ENCODE results near the gene BCL11B. TPM values are rescaled to one million over a fixed set of nuclear protein-coding genes. Genes with fewer than 3 reads are reported as not detected.
A peak's percentile ranks its signal among the peaks of the same experiment; 100 is the strongest.

BCL11B gene
- total RNA-seq, 2 donors from 2014 or later, result 54.4 to 58.0 TPM

DNA sequence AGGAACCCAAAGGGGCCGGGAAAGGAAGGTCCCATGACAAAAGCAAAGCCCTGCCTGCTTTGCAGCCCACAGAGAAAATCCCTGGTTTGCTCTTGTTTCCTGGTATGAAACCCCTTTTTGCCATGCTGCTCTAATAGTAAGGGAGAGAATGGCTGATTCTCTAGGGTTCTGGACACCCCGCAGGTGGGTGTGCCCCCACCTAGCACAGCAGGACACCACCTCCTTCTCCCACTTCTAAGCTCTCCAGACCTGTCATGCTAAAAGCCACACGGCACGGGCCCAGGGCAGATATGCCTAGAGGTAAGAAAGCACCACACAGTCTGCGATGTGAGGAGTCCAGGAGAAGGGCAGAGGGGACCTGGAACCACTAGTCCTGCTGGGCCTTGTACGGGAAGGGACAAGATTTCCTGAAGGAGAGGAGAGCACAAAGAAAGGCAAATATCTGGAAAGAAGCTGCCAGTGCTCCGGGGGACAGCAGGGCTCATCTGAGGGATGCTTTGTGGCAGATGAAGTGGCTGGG is 113.3 kb downstream of the BCL11B start:
- H3K9me3 Mint-ChIP-seq, result peaks cover 5 to 6% of the 10 kb centered on the region in 2 donors
- ATAC-seq (replicated peaks in 1 of 2), result peak; percentile 13 to 23
- peaks cover 13% of the 10 kb centered on the region for H3K4me1 Mint-ChIP-seq (ENCODE audit: low read depth)
- H3K36me3 Mint-ChIP-seq (ENCODE audit: insufficient read depth in 2 of 2), result peaks cover 8 to 9% of the 10 kb centered on the region in 2 donors
- no peaks in the 10 kb centered on the region for H3K27me3 Mint-ChIP-seq (ENCODE audit: low read depth)
- DNase-seq, result no peak
- no peak overlapping the region for H3K4me3 Mint-ChIP-seq
- H3K27ac Mint-ChIP-seq, result no peak overlapping the region

- no peaks in the 10 kb centered on the region for H3K27me3 Mint-ChIP-seq (ENCODE audit: low read depth)
- DNase-seq (no peak), ATAC-seq (replicated peaks in 1 of 2) (no peak)
- no peak overlapping the region for H3K4me3 Mint-ChIP-seq
- peaks cover under 1 to 2% of the 10 kb centered on the region in 2 donors for H3K9me3 Mint-ChIP-seq
- peaks cover 7% of the 10 kb centered on the region for H3K4me1 Mint-ChIP-seq (ENCODE audit: low read depth)
- peaks cover 4% of the 10 kb centered on the region in 2 donors for H3K36me3 Mint-ChIP-seq (ENCODE audit: insufficient read depth in 2 of 2)
- H3K27ac Mint-ChIP-seq, result no peak overlapping the region
Measured at GRCh38 chr14:99158150-99158549, 113.8 kb downstream of the BCL11B start.

- Mint-ChIP-seq H3K27ac (no peak overlapping the region), H3K4me1 (ENCODE audit: low read depth) (peaks cover 7% of the 10 kb centered on the region), H3K36me3 (ENCODE audit: insufficient read depth in 2 of 2) (peaks cover 4% of the 10 kb centered on the region in 2 donors), H3K27me3 (ENCODE audit: low read depth) (no peaks in the 10 kb centered on the region), H3K4me3 (no peak overlapping the region), H3K9me3 (peaks cover 0 to 2% of the 10 kb centered on the region in 2 donors)
- DNase-seq (no peak), ATAC-seq (replicated peaks in 1 of 2) (no peak)
Measured at GRCh38 chr14:99157676-99158075, 114.3 kb downstream of the BCL11B start.

- peaks cover 0 to 2% of the 10 kb centered on the region in 2 donors for H3K9me3 Mint-ChIP-seq
- DNase-seq (no peak), ATAC-seq (replicated peaks in 1 of 2) (peak in 1 of 2 donors; percentile 10)
- H3K27me3 Mint-ChIP-seq (ENCODE audit: low read depth), result no peaks in the 10 kb centered on the region
- peaks cover 7% of the 10 kb centered on the region for H3K4me1 Mint-ChIP-seq (ENCODE audit: low read depth)
- peaks cover 4% of the 10 kb centered on the region in 2 donors for H3K36me3 Mint-ChIP-seq (ENCODE audit: insufficient read depth in 2 of 2)
- H3K4me3 Mint-ChIP-seq, result no peak overlapping the region
- H3K27ac Mint-ChIP-seq, result no peak overlapping the region
Measured at GRCh38 chr14:99157246-99157645, 114.8 kb downstream of the BCL11B start.

DNA sequence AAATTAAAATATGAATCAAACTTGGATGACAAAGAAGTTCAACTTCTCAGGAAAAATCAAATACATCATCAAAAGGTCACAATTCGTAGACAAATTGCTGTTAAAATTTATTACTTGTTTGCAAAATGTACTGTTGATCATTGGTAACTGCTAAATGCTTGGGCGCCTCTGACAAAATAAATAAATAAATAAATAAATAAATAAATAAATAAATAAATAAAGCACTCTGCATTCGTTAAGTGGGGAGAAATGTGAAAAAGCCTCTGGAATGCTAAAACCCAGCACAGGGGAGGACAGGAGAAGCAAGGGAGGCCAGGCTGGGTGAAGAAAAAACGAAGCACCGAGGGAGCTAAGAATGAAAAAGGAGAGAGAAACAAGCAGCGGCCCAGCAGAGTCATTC is 115.2 kb downstream of the BCL11B start:
- no peaks in the 10 kb centered on the region for H3K27me3 Mint-ChIP-seq (ENCODE audit: low read depth)
- peaks cover 0 to 2% of the 10 kb centered on the region in 2 donors for H3K9me3 Mint-ChIP-seq
- H3K27ac Mint-ChIP-seq, result no peak overlapping the region
- DNase-seq (no peak), ATAC-seq (replicated peaks in 1 of 2) (no peak)
- H3K4me1 Mint-ChIP-seq (ENCODE audit: low read depth), result peaks cover 7% of the 10 kb centered on the region
- no peak overlapping the region for H3K4me3 Mint-ChIP-seq
- peaks cover 2 to 4% of the 10 kb centered on the region in 2 donors for H3K36me3 Mint-ChIP-seq (ENCODE audit: insufficient read depth in 2 of 2)

- H3K27me3 Mint-ChIP-seq (ENCODE audit: low read depth), result no peaks in the 10 kb centered on the region
- no peak overlapping the region for H3K27ac Mint-ChIP-seq
- H3K9me3 Mint-ChIP-seq, result no peaks in the 10 kb centered on the region
- H3K36me3 Mint-ChIP-seq (ENCODE audit: insufficient read depth in 2 of 2), result no peaks in the 10 kb centered on the region
- no peak overlapping the region for H3K4me3 Mint-ChIP-seq
- H3K4me1 Mint-ChIP-seq (ENCODE audit: low read depth), result peaks cover 7% of the 10 kb centered on the region
- ATAC-seq (replicated peaks in 1 of 2) (no peak), DNase-seq (no peak)
Measured at GRCh38 chr14:99156090-99156425, 115.9 kb downstream of the BCL11B start.

- ATAC-seq (replicated peaks in 1 of 2) (peak; percentile 23 to 36), DNase-seq (no peak)
- no peak overlapping the region for H3K4me3 Mint-ChIP-seq
- H3K27me3 Mint-ChIP-seq (ENCODE audit: low read depth), result no peaks in the 10 kb centered on the region
- no peaks in the 10 kb centered on the region for H3K36me3 Mint-ChIP-seq (ENCODE audit: insufficient read depth in 2 of 2)
- H3K4me1 Mint-ChIP-seq (ENCODE audit: low read depth), result peaks cover 7% of the 10 kb centered on the region
- H3K27ac Mint-ChIP-seq, result no peak overlapping the region
- H3K9me3 Mint-ChIP-seq, result no peaks in the 10 kb centered on the region
Measured at GRCh38 chr14:99155173-99156089, 116.6 kb downstream of the BCL11B start.

DNA sequence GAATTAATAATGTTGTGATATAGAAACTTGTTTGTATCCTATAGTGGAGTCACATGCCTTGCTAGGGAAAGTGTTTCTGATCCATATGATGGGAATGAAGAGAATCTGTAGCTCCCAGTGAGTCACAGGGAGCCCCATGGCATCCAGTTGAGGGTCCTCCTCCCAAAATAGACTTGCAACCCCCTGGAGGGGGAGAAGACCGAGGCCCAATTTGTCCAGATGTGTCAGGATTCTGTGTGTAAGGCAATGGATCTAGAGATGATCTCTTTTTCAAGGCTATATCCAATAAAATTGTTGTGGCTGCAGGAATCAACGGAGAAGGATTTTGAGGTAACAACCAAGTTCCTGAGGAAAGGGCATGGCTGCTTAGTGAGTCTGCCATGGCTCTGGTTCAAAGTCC is 121.8 kb downstream of the BCL11B start:
- Mint-ChIP-seq H3K4me1 (ENCODE audit: low read depth) (no peaks in the 10 kb centered on the region), H3K4me3 (no peak overlapping the region), H3K36me3 (ENCODE audit: insufficient read depth in 2 of 2) (no peaks in the 10 kb centered on the region), H3K27ac (no peak overlapping the region), H3K27me3 (ENCODE audit: low read depth) (no peaks in the 10 kb centered on the region), H3K9me3 (no peaks in the 10 kb centered on the region)
- ATAC-seq (replicated peaks in 1 of 2), result no peak
- no peak for DNase-seq

DNA sequence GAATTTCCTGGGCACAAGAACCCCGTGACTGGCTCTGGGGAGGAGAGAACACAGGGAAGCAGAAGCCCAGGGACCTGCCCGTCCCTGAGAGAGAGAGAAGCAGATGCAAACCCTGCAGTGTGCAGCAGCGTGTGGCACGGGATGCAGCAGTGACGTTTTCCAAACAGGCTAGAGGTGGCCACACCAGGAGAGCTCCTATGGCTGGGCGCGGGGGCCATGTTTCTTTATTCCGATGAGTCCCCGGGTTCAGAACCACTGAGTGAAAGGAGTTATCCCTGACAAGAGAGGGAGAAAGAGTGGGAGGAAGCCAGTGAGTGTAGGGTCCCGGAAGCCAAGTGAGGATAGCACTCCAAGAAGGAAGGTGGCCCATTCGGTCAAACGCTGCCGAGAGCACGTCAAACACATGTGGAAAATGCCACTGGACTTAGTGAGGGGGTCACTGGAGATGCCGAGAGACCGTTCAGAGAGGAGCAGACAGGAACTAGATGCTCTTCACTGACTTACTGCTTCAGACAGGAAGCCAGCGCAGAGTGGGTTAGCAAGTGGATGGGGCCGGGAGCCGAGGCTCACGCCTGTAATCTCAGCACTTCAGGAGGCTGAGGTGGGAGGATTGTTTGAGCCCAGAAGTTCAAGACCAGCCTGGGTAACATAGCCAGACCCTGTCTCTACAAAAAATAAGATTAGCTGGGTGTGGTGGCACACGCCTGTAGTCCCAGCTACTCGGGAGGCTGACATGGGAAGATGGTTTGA is 123.0 kb downstream of the BCL11B start:
- H3K4me1 Mint-ChIP-seq (ENCODE audit: low read depth), result no peaks in the 10 kb centered on the region
- H3K27me3 Mint-ChIP-seq (ENCODE audit: low read depth), result no peaks in the 10 kb centered on the region
- ATAC-seq (replicated peaks in 1 of 2) (no peak), DNase-seq (no peak)
- H3K27ac Mint-ChIP-seq, result no peak overlapping the region
- H3K9me3 Mint-ChIP-seq, result no peaks in the 10 kb centered on the region
- no peak overlapping the region for H3K4me3 Mint-ChIP-seq
- no peaks in the 10 kb centered on the region for H3K36me3 Mint-ChIP-seq (ENCODE audit: insufficient read depth in 2 of 2)

GRCh38 chr14:99148131-99148530 is 123.9 kb downstream of the BCL11B start:
- H3K36me3 Mint-ChIP-seq (ENCODE audit: insufficient read depth in 2 of 2), result no peaks in the 10 kb centered on the region
- no peak overlapping the region for H3K4me3 Mint-ChIP-seq
- DNase-seq, result no peak
- H3K27ac Mint-ChIP-seq, result no peak overlapping the region
- no peaks in the 10 kb centered on the region for H3K4me1 Mint-ChIP-seq (ENCODE audit: low read depth)
- ATAC-seq (replicated peaks in 1 of 2), result no peak
- H3K9me3 Mint-ChIP-seq, result no peaks in the 10 kb centered on the region
- no peaks in the 10 kb centered on the region for H3K27me3 Mint-ChIP-seq (ENCODE audit: low read depth)

DNA sequence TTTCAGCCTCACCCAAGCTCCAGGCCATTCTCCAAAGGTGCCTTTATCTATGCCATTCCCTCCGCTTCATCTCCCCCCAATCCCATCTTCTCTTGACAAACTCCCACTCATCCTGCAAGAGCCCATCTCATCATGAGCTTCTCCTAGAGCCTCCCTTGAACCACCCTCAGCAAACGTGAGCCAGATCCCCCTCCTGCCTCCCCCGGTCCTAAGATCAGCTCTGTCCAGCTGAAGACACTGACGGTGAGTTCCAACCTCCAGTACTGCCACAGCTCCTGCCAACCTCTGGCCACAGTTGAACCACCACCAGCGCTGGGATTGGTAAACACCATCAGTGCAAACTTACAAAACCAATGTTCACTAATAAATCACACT is 124.6 kb downstream of the BCL11B start:
- Mint-ChIP-seq H3K4me3 (no peak overlapping the region), H3K4me1 (ENCODE audit: low read depth) (no peaks in the 10 kb centered on the region), H3K27me3 (ENCODE audit: low read depth) (no peaks in the 10 kb centered on the region), H3K9me3 (no peaks in the 10 kb centered on the region), H3K27ac (no peak overlapping the region), H3K36me3 (ENCODE audit: insufficient read depth in 2 of 2) (no peaks in the 10 kb centered on the region)
- ATAC-seq (replicated peaks in 1 of 2), result no peak
- no peak for DNase-seq

DNA sequence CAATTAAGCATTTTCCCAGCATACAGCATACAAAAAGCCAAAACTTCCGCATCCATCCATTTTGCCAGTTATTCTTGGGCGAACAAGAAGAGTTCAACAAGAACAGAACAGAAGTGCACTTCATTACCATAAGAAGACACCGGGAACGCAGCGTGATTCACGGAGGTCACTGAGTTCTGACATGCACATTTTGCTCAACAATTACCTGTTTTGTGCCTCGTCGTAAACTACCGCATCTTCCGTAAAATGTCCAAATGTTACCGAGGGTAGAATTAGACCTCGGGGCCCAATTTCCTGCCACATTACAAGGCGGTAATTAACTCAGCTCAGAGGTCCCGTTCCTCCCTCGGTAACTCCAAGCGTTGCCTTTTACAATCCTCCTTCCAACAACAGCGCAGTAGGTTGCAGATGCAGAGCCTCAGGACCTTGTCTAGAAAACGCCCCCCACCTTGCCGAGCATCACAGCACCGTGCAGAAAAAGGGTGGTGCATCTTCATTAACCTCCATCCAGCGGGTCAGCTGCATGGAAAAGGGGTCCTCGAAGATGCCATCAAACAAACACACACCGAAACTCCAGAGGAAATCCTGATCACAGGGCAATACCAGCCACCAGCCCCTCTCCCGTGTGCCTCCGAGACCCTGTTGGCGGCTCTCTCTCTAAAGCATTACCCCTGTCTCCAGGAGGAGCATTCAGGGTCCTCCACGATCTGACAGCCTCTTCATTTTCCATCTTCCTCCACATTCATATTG is 125.2 kb downstream of the BCL11B start:
- Mint-ChIP-seq H3K27ac (no peak overlapping the region), H3K27me3 (ENCODE audit: low read depth) (no peaks in the 10 kb centered on the region), H3K4me1 (ENCODE audit: low read depth) (no peaks in the 10 kb centered on the region), H3K4me3 (no peak overlapping the region), H3K9me3 (no peaks in the 10 kb centered on the region), H3K36me3 (ENCODE audit: insufficient read depth in 2 of 2) (no peaks in the 10 kb centered on the region)
- DNase-seq, result no peak
- ATAC-seq (replicated peaks in 1 of 2), result no peak

DNA sequence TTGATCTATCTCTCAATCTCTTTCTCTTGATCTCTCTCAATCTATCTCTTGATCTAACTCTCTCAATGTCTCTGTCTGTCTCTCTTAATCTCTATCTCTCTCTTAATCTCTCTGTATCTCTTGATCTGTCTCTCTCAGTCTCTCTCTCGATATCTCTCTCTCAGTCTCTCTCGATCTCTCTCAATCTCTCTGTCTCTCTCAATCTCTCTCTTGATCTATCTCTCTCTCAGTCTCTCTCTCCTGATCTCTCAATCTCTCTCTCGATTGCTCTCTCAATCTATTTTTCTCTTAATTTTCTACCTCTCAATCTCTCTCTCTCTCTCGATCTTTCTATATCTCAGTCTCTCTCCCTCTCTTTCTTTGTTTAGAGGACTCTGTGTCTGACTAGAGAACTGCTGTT is 126.7 kb downstream of the BCL11B start:
- no peaks in the 10 kb centered on the region for H3K36me3 Mint-ChIP-seq (ENCODE audit: insufficient read depth in 2 of 2)
- ATAC-seq (replicated peaks in 1 of 2), result no peak
- H3K27me3 Mint-ChIP-seq (ENCODE audit: low read depth), result no peaks in the 10 kb centered on the region
- H3K9me3 Mint-ChIP-seq, result no peaks in the 10 kb centered on the region
- no peaks in the 10 kb centered on the region for H3K4me1 Mint-ChIP-seq (ENCODE audit: low read depth)
- no peak overlapping the region for H3K27ac Mint-ChIP-seq
- no peak for DNase-seq
- H3K4me3 Mint-ChIP-seq, result no peak overlapping the region

Data from activated T-cell treated with anti-CD3 and anti-CD28 coated beads, Interleukin-2, amount 50 U/mL, for 72 hours (primary cell).